OCI-LY1 (cell line): ENCODE measurements around the gene FAM131C.

ENCODE experiments used
- EZH2 ChIP-seq: fragments of 200-600 bp; sonication (generic), shearing (Covaris generic); IDR thresholded peaks from 2 replicates; pipeline ENCODE4 v1.8.0; 2017; ENCODE audit warnings: borderline replicate concordance, mixed run types, mild to moderate bottlenecking, antibody characterized with exemption, low read length, moderate library complexity, mixed read lengths
- TF ChIP-seq, protein P1 (sequence below): fragments of 200-600 bp; sonication (generic), shearing (Covaris generic); IDR thresholded peaks from 2 replicates; pipeline ENCODE4 v1.5.1; 2017; ENCODE audit warnings: mild to moderate bottlenecking, antibody characterized with exemption, low read length, moderate library complexity, mixed read lengths

DNA sequence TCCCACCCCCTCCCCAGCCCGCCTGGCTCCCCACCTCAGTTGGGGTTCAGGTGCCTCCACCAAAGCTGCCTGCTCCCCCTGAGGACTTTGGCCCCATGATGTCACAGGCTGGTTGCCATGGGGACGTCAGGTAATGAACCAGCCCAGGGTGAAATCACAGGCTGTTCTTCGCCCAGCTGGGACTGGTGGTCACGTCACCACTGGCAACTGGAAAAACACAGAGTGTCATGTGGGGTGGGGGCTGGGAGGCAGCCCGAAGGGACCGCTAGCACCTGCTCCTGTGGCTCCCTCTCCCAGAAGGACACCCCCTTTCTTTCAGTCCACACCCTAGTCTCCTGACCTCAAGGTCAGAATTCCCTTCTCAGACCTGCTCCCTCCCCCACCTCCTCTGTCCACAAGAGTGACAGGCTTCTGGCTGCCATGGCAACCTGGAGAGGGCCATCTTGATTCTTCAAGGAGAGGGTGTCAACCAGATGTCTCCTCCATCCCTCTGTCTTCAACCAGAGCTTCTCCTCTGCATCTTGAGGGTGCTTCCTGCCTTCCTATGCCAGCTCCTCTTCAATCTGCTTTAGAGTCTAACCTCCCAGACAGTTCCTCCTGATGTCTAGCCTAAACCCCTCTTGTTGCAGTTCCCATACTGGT, 6.2 kb downstream of the FAM131C start:
- TF ChIP-seq, protein P1, sequence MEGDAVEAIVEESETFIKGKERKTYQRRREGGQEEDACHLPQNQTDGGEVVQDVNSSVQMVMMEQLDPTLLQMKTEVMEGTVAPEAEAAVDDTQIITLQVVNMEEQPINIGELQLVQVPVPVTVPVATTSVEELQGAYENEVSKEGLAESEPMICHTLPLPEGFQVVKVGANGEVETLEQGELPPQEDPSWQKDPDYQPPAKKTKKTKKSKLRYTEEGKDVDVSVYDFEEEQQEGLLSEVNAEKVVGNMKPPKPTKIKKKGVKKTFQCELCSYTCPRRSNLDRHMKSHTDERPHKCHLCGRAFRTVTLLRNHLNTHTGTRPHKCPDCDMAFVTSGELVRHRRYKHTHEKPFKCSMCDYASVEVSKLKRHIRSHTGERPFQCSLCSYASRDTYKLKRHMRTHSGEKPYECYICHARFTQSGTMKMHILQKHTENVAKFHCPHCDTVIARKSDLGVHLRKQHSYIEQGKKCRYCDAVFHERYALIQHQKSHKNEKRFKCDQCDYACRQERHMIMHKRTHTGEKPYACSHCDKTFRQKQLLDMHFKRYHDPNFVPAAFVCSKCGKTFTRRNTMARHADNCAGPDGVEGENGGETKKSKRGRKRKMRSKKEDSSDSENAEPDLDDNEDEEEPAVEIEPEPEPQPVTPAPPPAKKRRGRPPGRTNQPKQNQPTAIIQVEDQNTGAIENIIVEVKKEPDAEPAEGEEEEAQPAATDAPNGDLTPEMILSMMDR = no peak
- TF ChIP-seq EZH2 = no peak
